Activated naive CD8-positive, alpha-beta T cell treated with anti-CD3 and anti-CD28 coated beads, Interleukin-2, amount 10 ng/mL, durations not matched to agents 7 days and 5 days (primary cell): ENCODE results near the gene IL12RB1. TPM values are rescaled to one million over a fixed set of nuclear protein-coding genes. Genes with fewer than 3 reads are reported as not detected.
A peak's percentile ranks its signal among the peaks of the same experiment; 100 is the strongest.

ENCODE experiments used
- ATAC-seq: fragments of 150-1000 bp; cut with Tn5 transposase; one replicate; pipeline ENCODE4 v1.10.0; 2021; ENCODE audit warnings: low read depth, moderate library complexity
- POLR2A ChIA-PET: fragments of 350-600 bp; sonication (Branson Sonifier 250); formaldehyde crosslinking; loops from one replicate; lab custom pipeline; 2021; ENCODE audit warnings: antibody characterized with exemption; lab: Charles Lee
- DNase-seq: peaks from one replicate; pipeline ENCODE4 v3.0.0; 2021
- H3K27ac Mint-ChIP-seq: one replicate; pipeline ENCODE4 v1.8.0; 2022; ENCODE audit warnings: mild to moderate bottlenecking, mixed read lengths
- H3K27me3 Mint-ChIP-seq: one replicate; pipeline ENCODE4 v1.8.0; 2022; ENCODE audit warnings: mild to moderate bottlenecking, moderate library complexity, mixed read lengths
- H3K36me3 Mint-ChIP-seq: one replicate; pipeline ENCODE4 v1.8.0; 2021; ENCODE audit warnings: mild to moderate bottlenecking, mixed read lengths
- H3K4me1 Mint-ChIP-seq: one replicate; pipeline ENCODE4 v1.8.0; 2021; ENCODE audit warnings: mixed read lengths
- H3K4me3 Mint-ChIP-seq: one replicate; pipeline ENCODE4 v1.8.0; 2022; ENCODE audit warnings: mild to moderate bottlenecking, moderate library complexity, mixed read lengths
- H3K9me3 Mint-ChIP-seq: one replicate; pipeline ENCODE4 v1.8.0; 2021; ENCODE audit warnings: mixed read lengths
- total RNA-seq, 2 experiments: library from RNA; stranded (reverse); gene quantifications; one replicate each; pipeline ENCODE4 v1.2.3, GENCODE V29; 2021

IL12RB1 gene
- total RNA-seq, 2 experiments from 2014 or later: 52.5 to 56.4 TPM

- no peak overlapping the region for H3K4me3 Mint-ChIP-seq
- POLR2A ChIA-PET: interaction anchor here (1.2 to 1.6 kb wide), 2 partner anchors 25 kb away, joined by 4 to 9 read pairs; no protein-coding TSS in a partner anchor
Observed at GRCh38 chr19:18020212-18021085, 66.3 kb downstream of the IL12RB1 start.

GRCh38 chr19:18017275-18018083 lies 69.3 kb downstream of the IL12RB1 start:
- Mint-ChIP-seq H3K9me3 (no peaks in the 10 kb centered on the region), H3K4me1 (peaks cover 55% of the 10 kb centered on the region), H3K27me3 (no peaks in the 10 kb centered on the region), H3K27ac (peak overlapping the region; percentile 38), H3K4me3 (no peak overlapping the region), H3K36me3 (peaks cover 22% of the 10 kb centered on the region)
- POLR2A ChIA-PET: no interaction called here
- DNase-seq (no peak), ATAC-seq (no peak)

More at GRCh38 chr19:18020212-18021085, 66.3 kb downstream of the IL12RB1 start:
- Mint-ChIP-seq H3K4me1 (peaks cover 54% of the 10 kb centered on the region), H3K9me3 (no peaks in the 10 kb centered on the region), H3K27ac (peak overlapping the region; percentile 98), H3K36me3 (peaks cover 5% of the 10 kb centered on the region), H3K27me3 (no peaks in the 10 kb centered on the region)
- DNase-seq (no peak), ATAC-seq (no peak)

DNA sequence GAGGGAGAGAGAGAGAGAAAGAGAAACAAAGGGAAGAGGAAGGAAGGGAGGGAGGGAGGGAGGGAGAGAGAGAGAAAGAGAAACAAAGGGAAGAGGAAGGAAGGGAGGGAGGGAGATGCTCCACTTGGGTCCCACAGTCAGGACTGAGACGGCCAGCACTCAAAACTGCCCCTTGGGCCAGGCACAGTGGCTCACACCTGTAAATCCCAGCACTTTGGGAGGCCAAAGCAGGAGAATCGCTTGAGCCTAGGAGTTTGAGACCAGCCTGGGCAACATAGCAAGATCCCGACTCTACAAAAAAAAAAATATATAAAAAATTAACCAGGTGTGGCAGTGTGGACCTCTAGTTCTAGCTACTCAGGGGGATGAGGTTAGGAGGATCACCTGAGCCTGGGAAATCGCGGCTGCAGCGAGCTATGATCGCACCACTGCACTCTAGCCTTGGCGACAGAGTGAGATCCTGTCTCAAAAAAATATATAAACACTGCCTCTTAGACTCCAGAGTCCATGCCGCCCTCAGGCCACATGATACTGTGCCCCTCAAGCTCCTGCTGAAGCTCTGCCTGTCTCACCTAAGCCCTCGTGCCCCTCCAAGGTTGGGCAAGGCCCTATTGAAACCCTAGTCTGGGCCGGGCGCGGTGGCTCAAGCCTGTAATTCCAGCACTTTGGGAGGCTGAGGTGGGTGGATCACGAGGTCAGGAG lies 70.4 kb downstream of the IL12RB1 start:
- Mint-ChIP-seq H3K9me3 (no peaks in the 10 kb centered on the region), H3K27me3 (no peaks in the 10 kb centered on the region), H3K4me3 (no peak overlapping the region), H3K4me1 (peaks cover 46% of the 10 kb centered on the region), H3K27ac (no peak overlapping the region), H3K36me3 (peaks cover 22% of the 10 kb centered on the region)
- DNase-seq: no peak
- POLR2A ChIA-PET: no interaction called here
- no peak for ATAC-seq

- peak overlapping the region; percentile 57 for H3K4me3 Mint-ChIP-seq
- no peaks in the 10 kb centered on the region for H3K27me3 Mint-ChIP-seq
- H3K4me1 Mint-ChIP-seq: peaks cover 42% of the 10 kb centered on the region
- POLR2A ChIA-PET: interaction anchor here (1.2 to 1.5 kb wide), 4 partner anchors 8 to 42 kb away, joined by 3 to 8 read pairs (median 4); no protein-coding TSS in a partner anchor
- ATAC-seq (peak; percentile 74), DNase-seq (peak; percentile 52)
- H3K36me3 Mint-ChIP-seq: peaks cover 28% of the 10 kb centered on the region
- peak overlapping the region; percentile 69 for H3K27ac Mint-ChIP-seq
- H3K9me3 Mint-ChIP-seq: no peaks in the 10 kb centered on the region
Observed at GRCh38 chr19:18014197-18014596, 72.5 kb downstream of the IL12RB1 start.

DNA sequence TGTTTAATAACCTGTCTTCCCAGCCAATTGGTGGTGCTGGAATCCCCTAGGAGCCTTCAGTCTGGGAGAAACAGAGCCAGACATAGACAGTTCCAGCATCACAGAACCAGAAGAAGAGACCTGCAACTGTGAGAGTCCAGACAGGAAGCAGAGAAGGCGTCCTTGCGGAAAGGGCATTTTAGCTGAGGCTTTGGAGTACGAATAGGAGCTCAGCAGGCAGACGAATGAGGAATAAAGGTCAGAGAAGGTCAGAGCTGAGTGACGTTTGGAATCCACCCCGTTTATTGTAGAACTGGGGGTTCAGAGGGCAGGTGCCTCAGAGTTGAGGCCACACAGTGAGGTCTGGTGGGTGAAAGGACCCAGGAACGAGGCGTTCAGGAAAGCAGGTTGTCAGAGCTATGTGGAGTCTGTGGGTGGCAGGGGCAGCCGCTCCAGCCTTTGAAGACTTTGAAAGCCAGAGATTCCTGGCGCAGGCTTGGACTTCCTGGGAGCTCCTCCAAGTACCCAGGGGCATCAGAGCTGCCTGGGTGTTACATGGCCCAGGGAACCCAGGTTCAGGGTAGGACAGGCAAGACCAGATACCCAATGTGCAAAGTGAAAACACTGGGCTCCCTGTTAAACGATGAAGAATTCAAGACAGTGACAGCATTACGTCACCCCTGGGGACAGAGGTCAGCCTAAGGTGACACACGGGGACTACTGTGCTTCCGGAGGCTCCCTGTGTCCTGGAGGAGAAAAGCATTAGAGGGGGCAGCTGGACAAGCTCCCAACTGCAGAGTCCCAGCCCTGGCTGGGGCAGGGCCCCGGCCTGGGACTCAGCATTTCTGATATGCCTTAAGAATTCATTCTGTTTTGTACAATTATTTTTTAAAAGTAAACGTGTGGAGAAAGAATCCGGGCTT lies 73.3 kb downstream of the IL12RB1 start:
- Mint-ChIP-seq H3K27ac (peak overlapping the region; percentile 44), H3K27me3 (no peaks in the 10 kb centered on the region), H3K4me3 (peak overlapping the region; percentile 57), H3K9me3 (no peaks in the 10 kb centered on the region), H3K36me3 (peaks cover 34% of the 10 kb centered on the region), H3K4me1 (peaks cover 45% of the 10 kb centered on the region)
- DNase-seq (peak; percentile 45), ATAC-seq (no peak)
- POLR2A ChIA-PET: interaction anchor here (0.6 to 1.5 kb wide), 6 partner anchors 9 to 44 kb away, joined by 3 to 8 read pairs (median 5); no protein-coding TSS in a partner anchor

DNA sequence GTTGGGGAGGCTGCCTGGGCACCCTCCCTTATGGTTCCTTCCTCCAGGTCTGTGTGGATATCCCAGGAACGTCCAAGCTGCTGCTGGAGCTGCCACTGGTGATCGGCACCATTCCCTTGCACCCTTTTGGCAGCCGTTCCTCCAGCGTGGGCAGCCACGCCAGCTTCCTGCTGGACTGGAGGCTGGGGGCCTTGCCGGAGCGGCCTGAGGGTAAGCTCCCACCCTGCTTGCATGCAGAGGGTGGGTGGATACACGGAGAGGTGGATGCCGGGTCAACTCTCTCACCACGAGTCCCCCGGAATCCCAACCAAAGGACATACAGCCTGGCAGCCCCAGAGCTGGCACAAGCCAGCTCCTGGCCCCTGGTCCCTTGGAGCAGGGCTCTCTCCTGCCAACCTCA lies 76.6 kb downstream of the IL12RB1 start:
- ATAC-seq: no peak
- peaks cover 35% of the 10 kb centered on the region for H3K4me1 Mint-ChIP-seq
- H3K36me3 Mint-ChIP-seq: peaks cover 32% of the 10 kb centered on the region
- H3K4me3 Mint-ChIP-seq: no peak overlapping the region
- no peak for DNase-seq
- POLR2A ChIA-PET: interaction anchor here (0.7 to 4.9 kb wide), 5 partner anchors 9 to 271 kb away, joined by 3 to 24 read pairs (median 5); partner anchors contain the start of gene JUND
- no peaks in the 10 kb centered on the region for H3K27me3 Mint-ChIP-seq
- H3K9me3 Mint-ChIP-seq: no peaks in the 10 kb centered on the region
- no peak overlapping the region for H3K27ac Mint-ChIP-seq

- Mint-ChIP-seq H3K9me3 (no peaks in the 10 kb centered on the region), H3K36me3 (peaks cover 28% of the 10 kb centered on the region), H3K27ac (no peak overlapping the region), H3K4me3 (peak overlapping the region; percentile 87), H3K4me1 (peaks cover 31% of the 10 kb centered on the region), H3K27me3 (no peaks in the 10 kb centered on the region)
- ATAC-seq (no peak), DNase-seq (no peak)
- POLR2A ChIA-PET: interaction anchor here (1.3 to 4.9 kb wide), 4 partner anchors 14 to 272 kb away, joined by 3 to 46 read pairs (median 16); partner anchors contain the start of gene JUND
Observed at GRCh38 chr19:18009412-18010066, 77.2 kb downstream of the IL12RB1 start.

Other genes starting within 250 kb of the IL12RB1 start
- gene JAK3, start 239.0 kb downstream of the IL12RB1 start, total RNA-seq: 100 to 1,000 TPM; 119 to 122 TPM
- 1,000 to 10,000 TPM; 2,260 to 2,272 TPM for gene RPL18A, start 227.0 kb downstream of the IL12RB1 start, total RNA-seq
- gene SLC5A5, start 215.0 kb downstream of the IL12RB1 start, total RNA-seq: 1 to 10 TPM; 1.8 to 2.2 TPM
- 10 to 100 TPM; 54.2 to 56.4 TPM for gene CCDC124, start 153.9 kb downstream of the IL12RB1 start, total RNA-seq
- not detected for gene KCNN1, start 119.8 kb downstream of the IL12RB1 start, total RNA-seq
- 10 to 100 TPM; 66.5 to 71.2 TPM for gene ARRDC2, start 78.8 kb downstream of the IL12RB1 start, total RNA-seq
- gene MAST3, start 10.8 kb upstream of the IL12RB1 start, total RNA-seq: 10 to 100 TPM; 36.7 to 38.3 TPM
- 10 to 100 TPM; 11.4 to 12.9 TPM for gene PIK3R2, start 66.2 kb upstream of the IL12RB1 start, total RNA-seq
- gene IFI30, start 86.9 kb upstream of the IL12RB1 start, total RNA-seq: 10 to 100 TPM; 78.8 to 80.8 TPM
- gene MPV17L2, start 106.3 kb upstream of the IL12RB1 start, total RNA-seq: 1 to 10 TPM; 5.8 to 6.5 TPM
- gene RAB3A, start 117.1 kb upstream of the IL12RB1 start, total RNA-seq: 1 to 10 TPM; 3.0 to 6.1 TPM
- gene PDE4C, start 139.5 kb upstream of the IL12RB1 start, total RNA-seq: under 1 TPM in 1 of 2 experiments, not detected in 1; 0.65 TPM
- 1 to 10 TPM; 5.0 to 5.2 TPM for gene IQCN, start 187.5 kb upstream of the IL12RB1 start, total RNA-seq
- 100 to 1,000 TPM; 366 to 394 TPM for gene JUND, start 194.7 kb upstream of the IL12RB1 start, total RNA-seq
- 100 to 1,000 TPM; 151 to 157 TPM for gene LSM4, start 236.1 kb upstream of the IL12RB1 start, total RNA-seq